ENCODE results near the gene JPT2.

- TF ChIP-seq REST (IDR thresholded peaks at IDR 0.05; ENCODE audit: low read depth) (no peak), CTCF (IDR thresholded peaks at IDR 0.05 in 2 of 3, conservative IDR thresholded peaks at IDR 0.05 in 1 of 3; ENCODE audit: borderline replicate concordance in 1 of 3, insufficient read depth in 1 of 3, low read depth in 2 of 3, low read length in 2 of 3) (no peak), POLR2AphosphoS5 (IDR thresholded peaks at IDR 0.05; ENCODE audit: low read depth, low read length) (no peak), MAX (IDR thresholded peaks at IDR 0.05) (no peak), JUND (IDR thresholded peaks at IDR 0.05) (no peak), EZH2 (IDR thresholded peaks at IDR 0.05) (no peak), ELF1 (IDR thresholded peaks at IDR 0.05; ENCODE audit: borderline replicate concordance, low read depth) (no peak), CEBPB (IDR thresholded peaks at IDR 0.05; ENCODE audit: low read depth) (no peak)
Measured at GRCh38 chr16:1674751-1675664, 3.1 kb upstream of the JPT2 start.

Measured in HCT116 (cell line).